Epithelial cell of proximal tubule (primary cell): ENCODE data around the gene BLOC1S4. TPM values are rescaled to one million over a fixed set of nuclear protein-coding genes. Genes with fewer than 3 reads are reported as not detected.

Source experiments
- DNase-seq: peaks from one replicate; pipeline ENCODE4 v3.0.0-alpha.2; 2011; ENCODE audit warnings: low read depth
- H3K4me3 ChIP-seq: 2 replicates; pipeline ENCODE4 v1.5.1; 2011; ENCODE audit warnings: low read depth, mild to moderate bottlenecking, low read length
- CTCF ChIP-seq: conservative IDR thresholded peaks from 2 replicates; pipeline ENCODE4 v1.5.1; 2012; ENCODE audit warnings: low read depth, mild to moderate bottlenecking, low read length
- total RNA-seq: library from RNA; depleted of rRNA; stranded (reverse); fragments of >200 nt; gene quantifications from 2 replicates; pipeline ENCODE4 v1.2.3, GENCODE V29; 2015

The BLOC1S4 gene
- total RNA-seq, 1 donor from 2014 or later: 22.0 TPM

GRCh38 chr4:6686104-6686787, 29.7 kb upstream of the BLOC1S4 start:
- DNase-seq: no peak

GRCh38 chr4:6687947-6688878, 27.8 kb upstream of the BLOC1S4 start:
- TF ChIP-seq CTCF: no peak
- DNase-seq: no peak
- H3K4me3 ChIP-seq: no peak overlapping the region

More at GRCh38 chr4:6686104-6686787, 29.7 kb upstream of the BLOC1S4 start:
- TF ChIP-seq CTCF: no peak
- no peak overlapping the region for H3K4me3 ChIP-seq

GRCh38 chr4:6688879-6689505, 27.0 kb upstream of the BLOC1S4 start:
- no peak for TF ChIP-seq CTCF
- DNase-seq: no peak
- H3K4me3 ChIP-seq: no peak overlapping the region

GRCh38 chr4:6689506-6689960, 26.4 kb upstream of the BLOC1S4 start:
- no peak for DNase-seq
- H3K4me3 ChIP-seq: no peak overlapping the region
- no peak for TF ChIP-seq CTCF

GRCh38 chr4:6692379-6692778, 23.6 kb upstream of the BLOC1S4 start:
- no peak overlapping the region for H3K4me3 ChIP-seq
- DNase-seq: no peak
- no peak for TF ChIP-seq CTCF

GRCh38 chr4:6692806-6693205, 23.2 kb upstream of the BLOC1S4 start:
- no peak for TF ChIP-seq CTCF
- no peak for DNase-seq

More at GRCh38 chr4:6692806-6693205, 23.2 kb upstream of the BLOC1S4 start:
- no peak overlapping the region for H3K4me3 ChIP-seq
